Lung (tissue), 12 donors: ENCODE measurements around the gene SERP2. TPM values are rescaled to one million over a fixed set of nuclear protein-coding genes. Genes with fewer than 3 reads are reported as not detected.

Experiments
- ATAC-seq: fragments of 200-7000 bp; cut with Tn5 transposase; one replicate; pipeline ENCODE4 v1.9.1; 2020; ENCODE audit warnings: moderate number of reproducible peaks; ENCODE audit not compliant: insufficient read depth, low FRiP score
- DNase-seq, 3 donors: peaks; one replicate each; pipeline ENCODE4 v3.0.0-alpha.2; 2013 to 2017
- H3K27ac ChIP-seq, 2 donors: one replicate each; pipeline ENCODE4 v1.5.1; 2013; ENCODE audit warnings: mild to moderate bottlenecking in 2 of 2, moderate library complexity in 2 of 2, control low read depth in 1 of 2, inconsistent platforms in 1 of 2, low read depth in 1 of 2, low read length in 1 of 2
- H3K27me3 ChIP-seq, 3 donors: one replicate each; pipeline ENCODE4 v1.5.1; 2013; ENCODE audit warnings: low read length in 2 of 3; ENCODE audit not compliant: control insufficient read depth in 3 of 3, insufficient read depth in 3 of 3
- H3K36me3 ChIP-seq, 4 donors: one replicate each; pipeline ENCODE4 v1.5.1; 2013; ENCODE audit warnings: low read length in 4 of 4, mild to moderate bottlenecking in 1 of 4, moderate library complexity in 1 of 4; ENCODE audit not compliant: control insufficient read depth in 4 of 4, insufficient read depth in 4 of 4
- H3K4me1 ChIP-seq, 5 donors: one replicate each; pipeline ENCODE4 v1.5.1; 2013; ENCODE audit warnings: low read length in 5 of 5, mild to moderate bottlenecking in 2 of 5, moderate library complexity in 1 of 5; ENCODE audit not compliant: control insufficient read depth in 5 of 5, insufficient read depth in 5 of 5
- H3K4me3 ChIP-seq: one replicate; pipeline ENCODE4 v1.5.1; 2013; ENCODE audit warnings: mild to moderate bottlenecking, control low read depth, moderate library complexity
- H3K9ac ChIP-seq, 2 donors: one replicate each; pipeline ENCODE4 v1.5.1; 2013; ENCODE audit warnings: low read length in 2 of 2, control low read depth in 1 of 2; ENCODE audit not compliant: insufficient read depth in 1 of 2
- H3K9me3 ChIP-seq, 4 donors: one replicate each; pipeline ENCODE4 v1.5.1; 2013; ENCODE audit warnings: low read length in 3 of 4, mild to moderate bottlenecking in 1 of 4, moderate library complexity in 1 of 4; ENCODE audit not compliant: control insufficient read depth in 4 of 4, insufficient read depth in 3 of 4
- WGBS, 2 donors: extraction: QIAGEN DNeasy Blood & Tissue Kit; methylation state at CpG; one replicate each; pipeline ENCODE4 v1.1.7; 2013; 5-methylcytosine and 5-hydroxymethylcytosine counted together
- polyA plus RNA-seq, 2 donors: library from polyadenylated mRNA; stranded (reverse); fragments of 200-250 nt; gene quantifications; one replicate each; pipeline ENCODE4 v1.2.1, GENCODE V29; 2013
- total RNA-seq, 2 donors: library from RNA; depleted of rRNA in 1 of 2; stranded (reverse); fragments of >200 nt in 1 of 2; gene quantifications; one replicate each; pipeline ENCODE4 v1.2.1, GENCODE V29; 2014 to 2021
- TF ChIP-seq, protein P1 (sequence below): IDR thresholded peaks from 2 replicates; pipeline ENCODE4 v1.5.1; 2012; ENCODE audit warnings: mild to moderate bottlenecking; ENCODE audit errors: control extremely low read depth, extremely low read depth
- donor health status: control.
- donor health status: control.
- donor health status: Bipolar disorder and iron deficiency.
- donor health status: healthy.
- donor health status: DM: yes; HTN: yes; CAD: no.

The SERP2 gene
- total and polyA plus RNA-seq, 4 donors = 4.2 to 6.9 (median 5.9) TPM

DNA sequence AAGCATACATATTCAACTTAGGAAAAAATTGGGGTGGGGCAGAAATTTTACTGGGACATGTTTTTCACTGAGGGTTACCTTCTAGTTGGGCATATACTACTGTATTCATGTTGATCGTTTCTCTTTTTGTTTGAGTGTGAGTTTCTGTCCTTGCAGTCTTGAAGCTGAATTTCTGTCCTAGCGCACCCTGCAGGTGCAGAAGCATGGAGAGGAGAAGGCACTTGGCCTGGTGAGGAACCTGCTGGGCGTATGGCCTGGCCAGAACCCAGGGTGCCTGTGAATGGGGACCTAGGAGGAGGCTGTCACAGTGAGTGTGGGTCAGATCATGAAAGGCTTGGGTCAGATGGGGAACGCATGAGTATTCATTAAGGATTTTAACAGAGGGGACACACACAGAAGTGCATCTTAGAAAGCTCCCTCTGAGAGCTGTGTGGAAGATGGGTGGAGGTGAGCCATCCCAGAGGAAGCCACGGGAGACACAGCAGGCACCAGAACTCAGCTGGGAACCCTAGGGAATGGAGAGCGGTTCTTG, 36.8 kb downstream of the SERP2 start:
- Histone ChIP-seq H3K9me3 (no peaks in the 10 kb centered on the region), H3K4me1 (peaks cover 0 to 8% (median 5%) of the 10 kb centered on the region in 5 donors), H3K36me3 (no peaks in the 10 kb centered on the region), H3K27ac (no peak overlapping the region), H3K9ac (no peak overlapping the region), H3K27me3 (no peaks in the 10 kb centered on the region), H3K4me3 (no peak overlapping the region)
- TF ChIP-seq, protein P1, sequence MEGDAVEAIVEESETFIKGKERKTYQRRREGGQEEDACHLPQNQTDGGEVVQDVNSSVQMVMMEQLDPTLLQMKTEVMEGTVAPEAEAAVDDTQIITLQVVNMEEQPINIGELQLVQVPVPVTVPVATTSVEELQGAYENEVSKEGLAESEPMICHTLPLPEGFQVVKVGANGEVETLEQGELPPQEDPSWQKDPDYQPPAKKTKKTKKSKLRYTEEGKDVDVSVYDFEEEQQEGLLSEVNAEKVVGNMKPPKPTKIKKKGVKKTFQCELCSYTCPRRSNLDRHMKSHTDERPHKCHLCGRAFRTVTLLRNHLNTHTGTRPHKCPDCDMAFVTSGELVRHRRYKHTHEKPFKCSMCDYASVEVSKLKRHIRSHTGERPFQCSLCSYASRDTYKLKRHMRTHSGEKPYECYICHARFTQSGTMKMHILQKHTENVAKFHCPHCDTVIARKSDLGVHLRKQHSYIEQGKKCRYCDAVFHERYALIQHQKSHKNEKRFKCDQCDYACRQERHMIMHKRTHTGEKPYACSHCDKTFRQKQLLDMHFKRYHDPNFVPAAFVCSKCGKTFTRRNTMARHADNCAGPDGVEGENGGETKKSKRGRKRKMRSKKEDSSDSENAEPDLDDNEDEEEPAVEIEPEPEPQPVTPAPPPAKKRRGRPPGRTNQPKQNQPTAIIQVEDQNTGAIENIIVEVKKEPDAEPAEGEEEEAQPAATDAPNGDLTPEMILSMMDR = no peak
- ATAC-seq (no peak), DNase-seq (no peak)
- 78 to 83% methylated on average over 6 of the region's 6 CpGs for WGBS, 2 donors

GRCh38 chr13:44411841-44412240, 38.2 kb downstream of the SERP2 start:
- H3K9ac ChIP-seq = peak overlapping the region in 1 of 2 donors; percentile 19
- peaks cover 0 to 8% (median 5%) of the 10 kb centered on the region in 5 donors for H3K4me1 ChIP-seq
- TF ChIP-seq, protein P1 = no peak
- whole genome bisulfite sequencing, 2 donors = 47 to 75% methylated on average over 2 of the region's 2 CpGs
- DNase-seq (no peak), ATAC-seq (no peak)
- H3K9me3 ChIP-seq = no peaks in the 10 kb centered on the region
- no peaks in the 10 kb centered on the region for H3K27me3 ChIP-seq
- H3K36me3 ChIP-seq = no peaks in the 10 kb centered on the region
- no peak overlapping the region for H3K4me3 ChIP-seq
- H3K27ac ChIP-seq = no peak overlapping the region

DNA sequence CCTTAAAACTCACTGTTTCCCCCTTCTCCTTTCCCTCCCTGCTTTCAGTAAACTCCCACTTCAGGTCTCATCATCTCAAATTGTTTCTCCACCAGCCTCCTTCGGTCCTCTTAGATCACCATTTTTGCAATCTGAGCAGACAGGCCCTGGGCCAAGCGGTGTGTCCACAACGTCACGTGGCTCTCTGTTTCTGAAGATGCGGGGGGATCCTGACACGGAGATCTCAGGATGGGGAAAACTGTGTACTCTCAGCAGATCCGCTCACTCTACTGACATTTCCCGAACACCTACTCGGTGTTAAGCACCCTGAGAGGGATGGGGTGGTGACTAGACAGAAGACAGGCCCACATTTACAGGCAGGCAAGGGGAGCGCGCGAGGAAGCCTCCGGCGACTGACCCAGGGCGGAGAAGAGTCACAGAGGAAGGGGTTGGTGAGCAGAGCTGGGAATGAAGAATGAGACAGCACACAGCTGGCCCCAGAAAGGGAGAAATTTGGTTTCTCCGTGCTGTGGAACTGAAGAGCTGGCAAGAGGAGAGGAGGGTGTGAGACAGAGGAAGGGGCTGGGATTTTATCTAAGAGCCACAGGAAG, 38.8 kb downstream of the SERP2 start:
- Histone ChIP-seq H3K9me3 (no peaks in the 10 kb centered on the region), H3K27ac (no peak overlapping the region), H3K27me3 (no peaks in the 10 kb centered on the region), H3K4me1 (peaks cover 0 to 8% (median 5%) of the 10 kb centered on the region in 5 donors), H3K36me3 (no peaks in the 10 kb centered on the region), H3K4me3 (no peak overlapping the region), H3K9ac (no peak overlapping the region)
- WGBS, 2 donors = 68 to 75% methylated on average over 16 of the region's 16 CpGs
- ATAC-seq = no peak
- TF ChIP-seq, protein P1 = no peak
- peak in 2 of 3 donors; percentile 34 to 55 for DNase-seq
